CD4-positive, alpha-beta T cell treated with Interleukin-17A for 1 hour (primary cell): ENCODE results near the gene IPO13.
A peak's percentile ranks its signal among the peaks of the same experiment; 100 is the strongest.

ENCODE experiments used
- DNase-seq: peaks from one replicate; pipeline ENCODE4 v3.0.0-alpha.2; 2020

The IPO13 gene

GRCh38 chr1:43974443-43975248 lies 27.9 kb downstream of the IPO13 start, which contains the start of gene ATP6V0B:
ATP6V0B (plus strand) TSS chr1:43974960; CDS start chr1:43975041, 81 bp downstream.
- DNase-seq, result peak; percentile 91

- DNase-seq, result peak; percentile 52
Measured at GRCh38 chr1:43975249-43975961, 28.7 kb downstream of the IPO13 start.

- DNase-seq, result no peak
Measured at GRCh38 chr1:43976045-43976444, 29.3 kb downstream of the IPO13 start.

GRCh38 chr1:43976890-43977289 lies 30.1 kb downstream of the IPO13 start:
- no peak for DNase-seq

GRCh38 chr1:43977376-43978263 lies 30.9 kb downstream of the IPO13 start:
- DNase-seq, result no peak

- DNase-seq, result no peak
Measured at GRCh38 chr1:43978264-43978550, 31.5 kb downstream of the IPO13 start.

GRCh38 chr1:43978551-43979260 lies 32.0 kb downstream of the IPO13 start, which contains the start of gene B4GALT2:
B4GALT2 (plus strand) TSS chr1:43979210; CDS start chr1:43981161, 1,951 bp downstream.
- DNase-seq, result peak; percentile 31

GRCh38 chr1:43979261-43979527 lies 32.4 kb downstream of the IPO13 start:
- no peak for DNase-seq

GRCh38 chr1:43979528-43980254 lies 32.9 kb downstream of the IPO13 start:
- DNase-seq, result peak; percentile 26

GRCh38 chr1:43980255-43981134 lies 33.7 kb downstream of the IPO13 start:
- DNase-seq, result no peak

GRCh38 chr1:43981135-43981491 lies 34.4 kb downstream of the IPO13 start:
- no peak for DNase-seq

- DNase-seq, result no peak
Measured at GRCh38 chr1:43981636-43982035, 34.9 kb downstream of the IPO13 start.

GRCh38 chr1:43982241-43982640 lies 35.5 kb downstream of the IPO13 start:
- DNase-seq, result no peak

GRCh38 chr1:43982808-43983207 lies 36.1 kb downstream of the IPO13 start:
- no peak for DNase-seq

GRCh38 chr1:43983253-43983899 lies 36.6 kb downstream of the IPO13 start:
- DNase-seq, result no peak

GRCh38 chr1:43984855-43985254 lies 38.1 kb downstream of the IPO13 start:
- DNase-seq, result no peak

GRCh38 chr1:43985984-43986595 lies 39.3 kb downstream of the IPO13 start:
- DNase-seq, result no peak

- DNase-seq, result no peak
Measured at GRCh38 chr1:43986712-43987111, 40.0 kb downstream of the IPO13 start.

GRCh38 chr1:43987159-43987902 lies 40.6 kb downstream of the IPO13 start:
- DNase-seq, result no peak
